CD8-positive, alpha-beta memory T cell (primary cell): ENCODE measurements around the gene TNFSF12. TPM values are rescaled to one million over a fixed set of nuclear protein-coding genes. Genes with fewer than 3 reads are reported as not detected.

ENCODE experiments used
- CTCF ChIA-PET: fragments of 350-600 bp; sonication (Branson Sonifier 250); formaldehyde crosslinking; loops from one replicate; lab custom pipeline; 2021; ENCODE audit warnings: antibody characterized with exemption; lab: Charles Lee
- POLR2A ChIA-PET: fragments of 350-600 bp; sonication (Branson Sonifier 250); formaldehyde crosslinking; loops from one replicate; lab custom pipeline; 2021; ENCODE audit warnings: antibody characterized with exemption; lab: Charles Lee
- DNase-seq, 5 donors: peaks; one replicate each; pipeline versions ENCODE4 v3.0.0 to v3.0.0-alpha.2; 2020 to 2022; ENCODE audit warnings: mixed read lengths in 1 of 5
- H3K27ac ChIP-seq: one replicate; pipeline ENCODE4 v1.7.0; 2013; ENCODE audit warnings: low read depth, mild to moderate bottlenecking, low read length, moderate library complexity
- H3K27me3 ChIP-seq: 2 replicates; pipeline ENCODE4 v1.7.0; 2013; ENCODE audit warnings: low read length, mild to moderate bottlenecking; ENCODE audit not compliant: insufficient read depth, poor library complexity, severe bottlenecking
- H3K36me3 ChIP-seq: 2 replicates; pipeline ENCODE4 v1.7.0; 2013; ENCODE audit warnings: mild to moderate bottlenecking, low read length, moderate library complexity; ENCODE audit not compliant: insufficient read depth
- H3K4me1 ChIP-seq: 2 replicates; pipeline ENCODE4 v1.7.0; 2013; ENCODE audit warnings: mild to moderate bottlenecking, low read length, moderate library complexity; ENCODE audit not compliant: insufficient read depth
- H3K4me3 ChIP-seq: 2 replicates; pipeline ENCODE4 v1.7.0; 2013; ENCODE audit warnings: mild to moderate bottlenecking, low read length
- H3K9me3 ChIP-seq: 2 replicates; pipeline ENCODE4 v1.7.0; 2013; ENCODE audit warnings: mild to moderate bottlenecking, low read length
- H3K27ac Mint-ChIP-seq, 8 donors: one replicate each; pipeline ENCODE4 v1.8.0; 2020 to 2021; ENCODE audit warnings: mixed read lengths in 8 of 8, mild to moderate bottlenecking in 6 of 8, inconsistent platforms in 3 of 8, moderate library complexity in 3 of 8
- H3K27me3 Mint-ChIP-seq, 2 donors: one replicate each; pipeline ENCODE4 v1.8.0; 2020 to 2021; ENCODE audit warnings: mixed read lengths in 2 of 2, mild to moderate bottlenecking in 1 of 2, moderate library complexity in 1 of 2
- H3K36me3 Mint-ChIP-seq, 3 donors: one replicate each; pipeline ENCODE4 v1.8.0; 2020 to 2021; ENCODE audit warnings: mixed read lengths in 3 of 3, inconsistent platforms in 1 of 3, mild to moderate bottlenecking in 1 of 3
- H3K4me1 Mint-ChIP-seq, 3 donors: one replicate each; pipeline ENCODE4 v1.8.0; 2020 to 2021; ENCODE audit warnings: mixed read lengths in 3 of 3, inconsistent platforms in 1 of 3, mild to moderate bottlenecking in 1 of 3
- H3K4me3 Mint-ChIP-seq, 7 donors: one replicate each; pipeline ENCODE4 v1.8.0; 2020 to 2021; ENCODE audit warnings: mixed read lengths in 7 of 7, mild to moderate bottlenecking in 6 of 7, moderate library complexity in 4 of 7, inconsistent platforms in 2 of 7
- H3K9me3 Mint-ChIP-seq, 5 donors: one replicate each; pipeline ENCODE4 v1.8.0; 2020 to 2022; ENCODE audit warnings: mixed read lengths in 5 of 5, mild to moderate bottlenecking in 3 of 5, moderate library complexity in 2 of 5, inconsistent platforms in 1 of 5
- polyA plus RNA-seq: library from polyadenylated mRNA; unstranded; fragments of 300-500 nt; fragmentation: Illumina TruSeq; gene quantifications from one replicate; pipeline ENCODE4 v1.2.3, GENCODE V29; 2021
- total RNA-seq, 2 experiments: library from RNA; stranded (reverse); gene quantifications; one replicate each; pipeline ENCODE4 v1.2.3, GENCODE V29; 2021

TNFSF12 gene
- total and polyA plus RNA-seq, 3 experiments from 2014 or later, result 18.6 to 60.8 (median 22.5) TPM

GRCh38 chr17:7508846-7509245 lies 40.0 kb upstream of the TNFSF12 start:
- Mint-ChIP-seq H3K4me1 (no peaks in the 10 kb centered on the region), H3K27me3 (no peaks in the 10 kb centered on the region), H3K27ac (peak overlapping the region in 2 of 8 donors; percentile 3 to 62), H3K36me3 (peaks cover 10 to 93% (median 27%) of the 10 kb centered on the region in 3 donors), H3K4me3 (no peak overlapping the region), H3K9me3 (no peaks in the 10 kb centered on the region)
- Histone ChIP-seq H3K9me3 (no peaks in the 10 kb centered on the region), H3K27me3 (no peaks in the 10 kb centered on the region), H3K27ac (no peak overlapping the region), H3K4me1 (no peaks in the 10 kb centered on the region), H3K4me3 (no peak overlapping the region), H3K36me3 (peaks cover 44% of the 10 kb centered on the region)
- ChIA-PET CTCF (interaction anchor here (1.5 to 2.6 kb wide), 3 partner anchors 14 to 72 kb away, joined by 3 to 12 read pairs (median 7); partner anchors contain the start of genes SENP3 and TMEM102), POLR2A (no interaction called here)
- no peak for DNase-seq

- no peaks in the 10 kb centered on the region for H3K9me3 Mint-ChIP-seq
- no peaks in the 10 kb centered on the region for H3K4me1 ChIP-seq
- peaks cover 38% of the 10 kb centered on the region for H3K36me3 ChIP-seq
- ChIA-PET CTCF (interaction anchor here (0.6 to 1.7 kb wide), 3 partner anchors 13 to 73 kb away, joined by 3 to 7 read pairs (median 3); partner anchors contain the start of gene TMEM102), POLR2A (no interaction called here)
- no peak overlapping the region for H3K4me3 Mint-ChIP-seq
- H3K4me3 ChIP-seq, result no peak overlapping the region
- no peaks in the 10 kb centered on the region for H3K9me3 ChIP-seq
- no peaks in the 10 kb centered on the region for H3K4me1 Mint-ChIP-seq
- no peak overlapping the region for H3K27ac Mint-ChIP-seq
- no peaks in the 10 kb centered on the region for H3K27me3 Mint-ChIP-seq
- H3K27me3 ChIP-seq, result no peaks in the 10 kb centered on the region
- no peak overlapping the region for H3K27ac ChIP-seq
- no peak for DNase-seq
- peaks cover 10 to 94% (median 25%) of the 10 kb centered on the region in 3 donors for H3K36me3 Mint-ChIP-seq
Measured at GRCh38 chr17:7509937-7510336, 38.9 kb upstream of the TNFSF12 start.

- Mint-ChIP-seq H3K27ac (peak overlapping the region in 1 of 8 donors; percentile 26), H3K27me3 (no peaks in the 10 kb centered on the region), H3K4me3 (no peak overlapping the region), H3K9me3 (no peaks in the 10 kb centered on the region), H3K4me1 (no peaks in the 10 kb centered on the region), H3K36me3 (peaks cover 10 to 87% (median 23%) of the 10 kb centered on the region in 3 donors)
- no peak overlapping the region for H3K4me3 ChIP-seq
- CTCF ChIA-PET, result interaction anchor here (1.0 kb wide), 1 partner anchor 50 kb away, joined by 3 read pairs; no protein-coding TSS in a partner anchor
- no peaks in the 10 kb centered on the region for H3K9me3 ChIP-seq
- no peaks in the 10 kb centered on the region for H3K27me3 ChIP-seq
- POLR2A ChIA-PET, result interaction anchor here (0.6 kb wide), 1 partner anchor 284 kb away, joined by 4 read pairs; no protein-coding TSS in a partner anchor
- H3K36me3 ChIP-seq, result peaks cover 30% of the 10 kb centered on the region
- H3K27ac ChIP-seq, result no peak overlapping the region
- DNase-seq, result no peak
- no peaks in the 10 kb centered on the region for H3K4me1 ChIP-seq
Measured at GRCh38 chr17:7511108-7511507, 37.8 kb upstream of the TNFSF12 start.

GRCh38 chr17:7512105-7512504 lies 36.8 kb upstream of the TNFSF12 start:
- Mint-ChIP-seq H3K27me3 (no peaks in the 10 kb centered on the region), H3K4me3 (no peak overlapping the region), H3K36me3 (peaks cover 10 to 80% (median 20%) of the 10 kb centered on the region in 3 donors), H3K9me3 (no peaks in the 10 kb centered on the region), H3K27ac (peak overlapping the region in 3 of 8 donors; percentile 29 to 66 (median 38)), H3K4me1 (no peaks in the 10 kb centered on the region)
- H3K27me3 ChIP-seq, result no peaks in the 10 kb centered on the region
- H3K9me3 ChIP-seq, result no peaks in the 10 kb centered on the region
- peaks cover 30% of the 10 kb centered on the region for H3K36me3 ChIP-seq
- no peak for DNase-seq
- H3K4me1 ChIP-seq, result no peaks in the 10 kb centered on the region
- H3K27ac ChIP-seq, result no peak overlapping the region
- ChIA-PET CTCF (interaction anchor here (1.0 to 5.5 kb wide), 3 partner anchors 49 to 175 kb away, joined by 3 to 34 read pairs (median 18); partner anchors contain the start of genes TMEM102, TP53 and WRAP53), POLR2A (interaction anchor here (0.6 kb wide), 1 partner anchor 52 kb away, joined by 6 read pairs; no protein-coding TSS in a partner anchor)
- no peak overlapping the region for H3K4me3 ChIP-seq

- Histone ChIP-seq H3K4me3 (no peak overlapping the region), H3K27ac (no peak overlapping the region), H3K36me3 (peaks cover 28% of the 10 kb centered on the region), H3K4me1 (no peaks in the 10 kb centered on the region), H3K9me3 (no peaks in the 10 kb centered on the region), H3K27me3 (no peaks in the 10 kb centered on the region)
- ChIA-PET POLR2A (no interaction called here), CTCF (interaction anchor here (1.1 to 5.5 kb wide), 8 partner anchors 8 to 174 kb away, joined by 5 to 75 read pairs (median 14); partner anchors contain the start of genes FXR2, SENP3, SOX15 and TMEM102)
- no peak overlapping the region for H3K4me3 Mint-ChIP-seq
- peak overlapping the region in 2 of 8 donors; percentile 50 for H3K27ac Mint-ChIP-seq
- no peaks in the 10 kb centered on the region for H3K27me3 Mint-ChIP-seq
- H3K4me1 Mint-ChIP-seq, result no peaks in the 10 kb centered on the region
- DNase-seq, result no peak
- no peaks in the 10 kb centered on the region for H3K9me3 Mint-ChIP-seq
- H3K36me3 Mint-ChIP-seq, result peaks cover 10 to 72% (median 20%) of the 10 kb centered on the region in 3 donors
Measured at GRCh38 chr17:7512824-7513540, 35.9 kb upstream of the TNFSF12 start.

GRCh38 chr17:7513850-7514419 lies 34.9 kb upstream of the TNFSF12 start:
- POLR2A ChIA-PET, result interaction anchor here (1.7 kb wide), 1 partner anchor 173 kb away, joined by 9 read pairs; the partner anchor contains the start of gene TP53
- H3K4me3 ChIP-seq, result no peak overlapping the region
- DNase-seq, result no peak
- peaks cover 23% of the 10 kb centered on the region for H3K36me3 ChIP-seq
- no peaks in the 10 kb centered on the region for H3K27me3 ChIP-seq
- H3K4me1 ChIP-seq, result no peaks in the 10 kb centered on the region
- CTCF ChIA-PET, result interaction anchor here (1.0 to 5.5 kb wide), 18 partner anchors 9 to 176 kb away, joined by 3 to 75 read pairs (median 5); partner anchors contain the start of genes FXR2, SENP3, SOX15 and TMEM102
- no peaks in the 10 kb centered on the region for H3K27me3 Mint-ChIP-seq
- peak overlapping the region in 3 of 8 donors; percentile 19 to 86 (median 66) for H3K27ac Mint-ChIP-seq
- no peak overlapping the region for H3K27ac ChIP-seq
- H3K36me3 Mint-ChIP-seq, result peaks cover 10 to 62% (median 13%) of the 10 kb centered on the region in 3 donors
- H3K9me3 Mint-ChIP-seq, result no peaks in the 10 kb centered on the region
- no peaks in the 10 kb centered on the region for H3K9me3 ChIP-seq
- no peaks in the 10 kb centered on the region for H3K4me1 Mint-ChIP-seq
- no peak overlapping the region for H3K4me3 Mint-ChIP-seq

- no peak for DNase-seq
- CTCF ChIA-PET, result interaction anchor here (0.8 to 5.5 kb wide), 9 partner anchors 9 to 202 kb away, joined by 3 to 75 read pairs (median 4); partner anchors contain the start of genes SENP3, SOX15, TMEM102 and TP53
- no peak overlapping the region for H3K27ac ChIP-seq
- POLR2A ChIA-PET, result interaction anchor here (0.7 kb wide), 1 partner anchor 1370 kb away, joined by 3 read pairs; no protein-coding TSS in a partner anchor
- H3K27me3 Mint-ChIP-seq, result no peaks in the 10 kb centered on the region
- no peak overlapping the region for H3K4me3 Mint-ChIP-seq
- H3K4me3 ChIP-seq, result no peak overlapping the region
- no peaks in the 10 kb centered on the region for H3K27me3 ChIP-seq
- H3K9me3 ChIP-seq, result no peaks in the 10 kb centered on the region
- H3K4me1 ChIP-seq, result no peaks in the 10 kb centered on the region
- H3K36me3 ChIP-seq, result peaks cover 16% of the 10 kb centered on the region
- no peaks in the 10 kb centered on the region for H3K4me1 Mint-ChIP-seq
- no peaks in the 10 kb centered on the region for H3K9me3 Mint-ChIP-seq
- H3K36me3 Mint-ChIP-seq, result peaks cover 3 to 41% (median 8%) of the 10 kb centered on the region in 3 donors
- H3K27ac Mint-ChIP-seq, result peak overlapping the region in 4 of 8 donors; percentile 29 to 79 (median 63)
Measured at GRCh38 chr17:7515911-7516610, 32.8 kb upstream of the TNFSF12 start.
